Epithelial cell of esophagus (primary cell): ENCODE measurements around the gene TMEM108.

ENCODE experiments used
- DNase-seq: peaks from one replicate; pipeline ENCODE4 v3.0.0; 2010; ENCODE audit warnings: low read depth
- H3K4me3 ChIP-seq: 2 replicates; pipeline ENCODE4 v1.5.1; 2011; ENCODE audit warnings: mild to moderate bottlenecking, low read length, control low read depth
- TF ChIP-seq, protein P1 (sequence below): IDR thresholded peaks from 2 replicates; pipeline ENCODE4 v1.5.1; 2011; ENCODE audit warnings: low read depth, mild to moderate bottlenecking, low read length, control low read depth, inconsistent platforms; ENCODE audit not compliant: insufficient read depth; ENCODE audit errors: missing control alignments

TMEM108 gene

GRCh38 chr3:133113927-133114597, 75.9 kb downstream of the TMEM108 start:
- DNase-seq = no peak
- H3K4me3 ChIP-seq = no peak overlapping the region
- TF ChIP-seq, protein P1, sequence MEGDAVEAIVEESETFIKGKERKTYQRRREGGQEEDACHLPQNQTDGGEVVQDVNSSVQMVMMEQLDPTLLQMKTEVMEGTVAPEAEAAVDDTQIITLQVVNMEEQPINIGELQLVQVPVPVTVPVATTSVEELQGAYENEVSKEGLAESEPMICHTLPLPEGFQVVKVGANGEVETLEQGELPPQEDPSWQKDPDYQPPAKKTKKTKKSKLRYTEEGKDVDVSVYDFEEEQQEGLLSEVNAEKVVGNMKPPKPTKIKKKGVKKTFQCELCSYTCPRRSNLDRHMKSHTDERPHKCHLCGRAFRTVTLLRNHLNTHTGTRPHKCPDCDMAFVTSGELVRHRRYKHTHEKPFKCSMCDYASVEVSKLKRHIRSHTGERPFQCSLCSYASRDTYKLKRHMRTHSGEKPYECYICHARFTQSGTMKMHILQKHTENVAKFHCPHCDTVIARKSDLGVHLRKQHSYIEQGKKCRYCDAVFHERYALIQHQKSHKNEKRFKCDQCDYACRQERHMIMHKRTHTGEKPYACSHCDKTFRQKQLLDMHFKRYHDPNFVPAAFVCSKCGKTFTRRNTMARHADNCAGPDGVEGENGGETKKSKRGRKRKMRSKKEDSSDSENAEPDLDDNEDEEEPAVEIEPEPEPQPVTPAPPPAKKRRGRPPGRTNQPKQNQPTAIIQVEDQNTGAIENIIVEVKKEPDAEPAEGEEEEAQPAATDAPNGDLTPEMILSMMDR = no peak

DNA sequence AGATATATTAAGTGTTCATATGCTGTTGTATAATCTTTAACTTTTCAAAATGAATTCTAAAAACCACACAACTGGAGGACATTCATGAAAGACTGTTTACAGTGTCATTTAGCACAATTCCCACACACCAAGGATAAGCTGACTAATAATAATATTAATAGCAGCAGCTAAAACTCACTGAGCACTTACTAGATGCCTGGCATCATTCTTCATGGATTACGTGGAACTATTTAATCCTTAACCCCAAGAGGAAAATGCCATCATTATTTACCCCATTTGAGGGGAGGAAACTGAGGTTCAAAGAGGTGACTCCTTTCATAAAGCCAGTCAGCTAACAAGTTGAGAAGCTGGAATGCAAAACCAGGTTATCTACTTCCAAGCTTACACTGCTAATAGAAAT, 77.0 kb downstream of the TMEM108 start:
- no peak overlapping the region for H3K4me3 ChIP-seq
- peak; percentile 2 for DNase-seq
- TF ChIP-seq, protein P1 = no peak

DNA sequence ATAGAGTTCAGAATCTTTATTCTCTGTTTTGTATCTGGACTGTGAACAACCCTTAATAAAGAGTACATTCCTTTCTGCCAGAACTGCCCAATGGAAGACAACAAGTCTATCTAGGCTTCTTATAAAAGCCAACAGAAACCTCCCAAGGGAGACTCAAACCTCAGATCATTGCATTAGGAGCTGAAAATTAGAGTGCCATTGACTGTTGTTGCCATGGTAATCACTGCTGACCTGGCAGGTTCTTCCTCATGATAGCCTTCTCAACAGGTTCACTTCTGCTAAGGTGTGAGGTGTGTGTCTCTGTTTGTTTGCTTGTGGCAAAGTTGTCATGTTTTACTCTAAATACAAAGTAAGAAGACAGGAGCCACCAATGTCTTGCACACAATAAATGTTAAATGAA, 79.2 kb downstream of the TMEM108 start:
- DNase-seq = no peak
- TF ChIP-seq, protein P1 = no peak
- no peak overlapping the region for H3K4me3 ChIP-seq

GRCh38 chr3:133119176-133119575, 81.0 kb downstream of the TMEM108 start:
- no peak overlapping the region for H3K4me3 ChIP-seq
- TF ChIP-seq, protein P1 = no peak
- DNase-seq = no peak

- no peak overlapping the region for H3K4me3 ChIP-seq
- TF ChIP-seq, protein P1 = no peak
- no peak for DNase-seq
These were observed 83.3 kb downstream of the TMEM108 start for GRCh38 chr3:133121450-133121849.

DNA sequence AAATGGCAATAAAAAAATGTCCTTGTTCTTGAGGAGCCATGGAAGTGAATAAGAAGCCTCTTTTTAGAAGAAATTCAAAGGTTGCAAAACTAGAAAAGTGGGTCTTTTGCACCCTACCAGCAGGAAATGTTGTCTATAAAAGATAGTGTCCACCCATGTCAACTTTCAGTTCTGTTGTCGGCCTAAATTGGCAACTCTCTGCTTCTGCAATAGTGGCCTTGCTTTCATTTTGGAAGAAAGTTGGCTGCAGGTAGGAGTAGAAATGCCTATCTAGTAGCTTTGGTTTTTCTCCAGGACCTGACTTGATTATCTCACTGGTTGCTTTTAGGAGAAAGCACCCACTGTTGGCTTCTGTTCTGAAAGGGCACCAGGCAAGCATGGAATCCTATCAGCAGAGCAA, 85.4 kb downstream of the TMEM108 start:
- TF ChIP-seq, protein P1 = no peak
- no peak for DNase-seq
- H3K4me3 ChIP-seq = no peak overlapping the region

GRCh38 chr3:133124511-133124910, 86.3 kb downstream of the TMEM108 start:
- DNase-seq = no peak
- TF ChIP-seq, protein P1 = no peak
- H3K4me3 ChIP-seq = no peak overlapping the region
